Muscle layer of duodenum (tissue), 2 donors: ENCODE data around the gene STAB2.
"Not testable (repeated sequence)": the region's sequence is repeated elsewhere in the genome, so short reads cannot be mapped to it uniquely, and the experiment has no call there.

ENCODE experiments used
- H3K27ac ChIP-seq: one replicate; pipeline ENCODE4 v1.7.0; 2013; ENCODE audit warnings: mild to moderate bottlenecking, low read length
- H3K27me3 ChIP-seq: one replicate; pipeline ENCODE4 v1.7.0; 2013; ENCODE audit warnings: low read depth, mild to moderate bottlenecking, control low read depth, low read length
- H3K36me3 ChIP-seq, 2 donors: one replicate each; pipeline ENCODE4 v1.7.0; 2013; ENCODE audit warnings: low read length in 2 of 2, control low read depth in 1 of 2, mild to moderate bottlenecking in 1 of 2; ENCODE audit not compliant: insufficient read depth in 2 of 2, control insufficient read depth in 1 of 2
- H3K4me1 ChIP-seq, 2 donors: one replicate each; pipeline ENCODE4 v1.7.0; 2013; ENCODE audit warnings: low read length in 2 of 2, mild to moderate bottlenecking in 2 of 2, control low read depth in 1 of 2, moderate library complexity in 1 of 2; ENCODE audit not compliant: insufficient read depth in 2 of 2, control insufficient read depth in 1 of 2
- H3K4me3 ChIP-seq, 2 donors: one replicate each; pipeline ENCODE4 v1.7.0; 2013; ENCODE audit warnings: low read length in 2 of 2, low read depth in 1 of 2, mild to moderate bottlenecking in 1 of 2
- H3K9me3 ChIP-seq, 2 donors: one replicate each; pipeline ENCODE4 v1.7.0; 2013; ENCODE audit warnings: low read length in 2 of 2, control low read depth in 1 of 2, mild to moderate bottlenecking in 1 of 2; ENCODE audit not compliant: control insufficient read depth in 1 of 2
- donor health status: healthy.

Gene STAB2

GRCh38 chr12:103799857-103800771 is 213.0 kb downstream of the STAB2 start:
- H3K4me1 ChIP-seq: peaks cover 8 to 20% of the 10 kb centered on the region in 2 donors
- H3K36me3 ChIP-seq: peaks cover 0 to 12% of the 10 kb centered on the region in 2 donors
- H3K4me3 ChIP-seq: peak overlapping the region in 1 of 2 donors; percentile 5
- H3K9me3 ChIP-seq: no peaks in the 10 kb centered on the region
- H3K27ac ChIP-seq: peak overlapping the region; percentile 55
- no peaks in the 10 kb centered on the region for H3K27me3 ChIP-seq

- Histone ChIP-seq H3K27ac (no peak overlapping the region), H3K4me3 (no peak overlapping the region), H3K36me3 (peaks cover 0 to 4% of the 10 kb centered on the region in 2 donors), H3K27me3 (no peaks in the 10 kb centered on the region), H3K9me3 (no peaks in the 10 kb centered on the region), H3K4me1 (peaks cover 8 to 24% of the 10 kb centered on the region in 2 donors)
These were observed 214.9 kb downstream of the STAB2 start for GRCh38 chr12:103801709-103802585.

GRCh38 chr12:103802586-103802886 is 215.5 kb downstream of the STAB2 start:
- Histone ChIP-seq H3K27me3 (no peaks in the 10 kb centered on the region), H3K27ac (no peak overlapping the region), H3K9me3 (no peaks in the 10 kb centered on the region), H3K4me1 (peaks cover 8 to 25% of the 10 kb centered on the region in 2 donors), H3K4me3 (no peak overlapping the region), H3K36me3 (peaks cover 0 to 4% of the 10 kb centered on the region in 2 donors)

- Histone ChIP-seq H3K36me3 (no peaks in the 10 kb centered on the region), H3K9me3 (no peaks in the 10 kb centered on the region), H3K27ac (no peak overlapping the region), H3K27me3 (no peaks in the 10 kb centered on the region), H3K4me3 (no peak overlapping the region), H3K4me1 (peaks cover 8 to 25% of the 10 kb centered on the region in 2 donors)
These were observed 216.8 kb downstream of the STAB2 start for GRCh38 chr12:103803847-103804246.

GRCh38 chr12:103805655-103806360 is 218.7 kb downstream of the STAB2 start:
- H3K27ac ChIP-seq: no peak overlapping the region
- no peaks in the 10 kb centered on the region for H3K36me3 ChIP-seq
- H3K27me3 ChIP-seq: no peaks in the 10 kb centered on the region

GRCh38 chr12:103806803-103807202 is 219.7 kb downstream of the STAB2 start:
- Histone ChIP-seq H3K36me3 (no peaks in the 10 kb centered on the region), H3K27me3 (no peaks in the 10 kb centered on the region), H3K27ac (no peak overlapping the region), H3K4me1 (peaks cover 0 to 9% of the 10 kb centered on the region in 2 donors), H3K4me3 (no peak overlapping the region), H3K9me3 (no peaks in the 10 kb centered on the region)

More at GRCh38 chr12:103805655-103806360, 218.7 kb downstream of the STAB2 start:
- no peak overlapping the region for H3K4me3 ChIP-seq
- no peaks in the 10 kb centered on the region for H3K9me3 ChIP-seq
- peaks cover 2 to 13% of the 10 kb centered on the region in 2 donors for H3K4me1 ChIP-seq

- no peaks in the 10 kb centered on the region for H3K9me3 ChIP-seq
- H3K4me1 ChIP-seq: peaks cover 0 to 4% of the 10 kb centered on the region in 2 donors
- no peak overlapping the region for H3K27ac ChIP-seq
- no peaks in the 10 kb centered on the region for H3K36me3 ChIP-seq
- no peak overlapping the region for H3K4me3 ChIP-seq
- no peaks in the 10 kb centered on the region for H3K27me3 ChIP-seq
These were observed 220.6 kb downstream of the STAB2 start for GRCh38 chr12:103807561-103808238.

GRCh38 chr12:103808239-103808880 is 221.3 kb downstream of the STAB2 start:
- no peak overlapping the region for H3K4me3 ChIP-seq
- H3K9me3 ChIP-seq: no peaks in the 10 kb centered on the region
- H3K27ac ChIP-seq: no peak overlapping the region
- H3K27me3 ChIP-seq: no peaks in the 10 kb centered on the region
- peaks cover 2 to 6% of the 10 kb centered on the region in 2 donors for H3K36me3 ChIP-seq
- H3K4me1 ChIP-seq: peaks cover 0 to 4% of the 10 kb centered on the region in 2 donors

GRCh38 chr12:103809154-103809553 is 222.1 kb downstream of the STAB2 start:
- H3K36me3 ChIP-seq: peaks cover 5 to 14% of the 10 kb centered on the region in 2 donors
- no peak overlapping the region for H3K27ac ChIP-seq
- H3K9me3 ChIP-seq: no peaks in the 10 kb centered on the region

GRCh38 chr12:103809639-103810038 is 222.6 kb downstream of the STAB2 start:
- H3K27me3 ChIP-seq: not testable (repeated sequence)

More at GRCh38 chr12:103809154-103809553, 222.1 kb downstream of the STAB2 start:
- H3K27me3 ChIP-seq: no peaks in the 10 kb centered on the region
- H3K4me1 ChIP-seq: peaks cover 0 to 4% of the 10 kb centered on the region in 2 donors
- H3K4me3 ChIP-seq: no peak overlapping the region

More at GRCh38 chr12:103809639-103810038, 222.6 kb downstream of the STAB2 start:
- not testable (repeated sequence) for H3K4me1 ChIP-seq, H3K4me3 ChIP-seq, H3K9me3 ChIP-seq, H3K27ac ChIP-seq
- H3K36me3 ChIP-seq: peaks cover 5 to 14% of the 10 kb centered on the region in 2 donors
